ENCODE data around the gene NTSR1. TPM values are rescaled to one million over a fixed set of nuclear protein-coding genes. Genes with fewer than 3 reads are reported as not detected.

Gene NTSR1
- total RNA-seq, 1 experiment from 2014 or later, result 0.16 TPM

DNA sequence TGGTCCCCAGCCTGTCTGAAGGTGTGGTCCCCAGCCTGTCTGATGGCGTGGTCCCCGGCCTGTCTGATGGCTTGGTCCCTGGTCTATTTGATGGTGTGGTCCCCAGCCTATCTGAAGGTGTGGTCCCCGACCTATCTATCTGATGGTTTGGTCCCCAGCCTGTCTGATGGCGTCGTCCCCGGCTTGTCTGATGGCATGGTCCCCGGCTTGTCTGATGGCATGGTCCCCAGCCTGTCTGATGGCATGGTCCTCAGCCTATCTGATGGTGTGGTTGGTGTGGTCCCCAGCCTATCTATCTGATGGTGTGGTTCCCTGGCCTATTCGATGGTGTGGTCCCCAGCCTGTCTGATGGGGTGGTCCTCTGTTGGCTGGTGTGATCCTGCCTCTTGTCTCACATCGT is 69.4 kb downstream of the NTSR1 start:
- DNase-seq, result no peak
- no peaks in the 10 kb centered on the region for H3K4me1 ChIP-seq
- H3K36me3 Mint-ChIP-seq (ENCODE audit: insufficient read depth, unreplicated experiment), result no peaks in the 10 kb centered on the region
- H3K4me1 Mint-ChIP-seq (ENCODE audit: low read depth, unreplicated experiment), result peaks cover 7% of the 10 kb centered on the region
- H3K36me3 ChIP-seq (ENCODE audit: control insufficient read depth, insufficient read depth, low read length), result no peaks in the 10 kb centered on the region
- peaks cover 6% of the 10 kb centered on the region for H3K27me3 Mint-ChIP-seq (ENCODE audit: insufficient read depth, unreplicated experiment)
- H3K27ac Mint-ChIP-seq (ENCODE audit: unreplicated experiment), result no peak overlapping the region
- H3K9me3 ChIP-seq, result 0 out of 2 replicates have a peak, but pooled peaks cover 4% of the 10 kb centered on the region
- intact Hi-C loops (cut with micrococcal nuclease; ENCODE audit: unreplicated experiment), result no loop called here
- no TSS peak for BruUV-seq (replicated peaks)
- no peak overlapping the region for H3K4me3 ChIP-seq (ENCODE audit: low read depth, low read length)
- CTCF ChIA-PET, result no interaction called here
- peaks cover 11% of the 10 kb centered on the region for H3K9me3 Mint-ChIP-seq (ENCODE audit: unreplicated experiment)
- H3K4me3 Mint-ChIP-seq (ENCODE audit: unreplicated experiment), result no peak overlapping the region
- TF ChIP-seq, protein P1, sequence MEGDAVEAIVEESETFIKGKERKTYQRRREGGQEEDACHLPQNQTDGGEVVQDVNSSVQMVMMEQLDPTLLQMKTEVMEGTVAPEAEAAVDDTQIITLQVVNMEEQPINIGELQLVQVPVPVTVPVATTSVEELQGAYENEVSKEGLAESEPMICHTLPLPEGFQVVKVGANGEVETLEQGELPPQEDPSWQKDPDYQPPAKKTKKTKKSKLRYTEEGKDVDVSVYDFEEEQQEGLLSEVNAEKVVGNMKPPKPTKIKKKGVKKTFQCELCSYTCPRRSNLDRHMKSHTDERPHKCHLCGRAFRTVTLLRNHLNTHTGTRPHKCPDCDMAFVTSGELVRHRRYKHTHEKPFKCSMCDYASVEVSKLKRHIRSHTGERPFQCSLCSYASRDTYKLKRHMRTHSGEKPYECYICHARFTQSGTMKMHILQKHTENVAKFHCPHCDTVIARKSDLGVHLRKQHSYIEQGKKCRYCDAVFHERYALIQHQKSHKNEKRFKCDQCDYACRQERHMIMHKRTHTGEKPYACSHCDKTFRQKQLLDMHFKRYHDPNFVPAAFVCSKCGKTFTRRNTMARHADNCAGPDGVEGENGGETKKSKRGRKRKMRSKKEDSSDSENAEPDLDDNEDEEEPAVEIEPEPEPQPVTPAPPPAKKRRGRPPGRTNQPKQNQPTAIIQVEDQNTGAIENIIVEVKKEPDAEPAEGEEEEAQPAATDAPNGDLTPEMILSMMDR (IDR thresholded peaks at IDR 0.05; ENCODE audit: insufficient read depth in 1 of 2, low read depth in 1 of 2, low read length in 1 of 2, severe bottlenecking in 1 of 2, unreplicated experiment in 1 of 2), result no peak
- POLR2A ChIA-PET, result no interaction called here
- H3K27me3 ChIP-seq (replicated peaks; ENCODE audit: control insufficient read depth, insufficient read depth, low read length), result no peaks in the 10 kb centered on the region; the same call in 1 of the 2 replicates

DNA sequence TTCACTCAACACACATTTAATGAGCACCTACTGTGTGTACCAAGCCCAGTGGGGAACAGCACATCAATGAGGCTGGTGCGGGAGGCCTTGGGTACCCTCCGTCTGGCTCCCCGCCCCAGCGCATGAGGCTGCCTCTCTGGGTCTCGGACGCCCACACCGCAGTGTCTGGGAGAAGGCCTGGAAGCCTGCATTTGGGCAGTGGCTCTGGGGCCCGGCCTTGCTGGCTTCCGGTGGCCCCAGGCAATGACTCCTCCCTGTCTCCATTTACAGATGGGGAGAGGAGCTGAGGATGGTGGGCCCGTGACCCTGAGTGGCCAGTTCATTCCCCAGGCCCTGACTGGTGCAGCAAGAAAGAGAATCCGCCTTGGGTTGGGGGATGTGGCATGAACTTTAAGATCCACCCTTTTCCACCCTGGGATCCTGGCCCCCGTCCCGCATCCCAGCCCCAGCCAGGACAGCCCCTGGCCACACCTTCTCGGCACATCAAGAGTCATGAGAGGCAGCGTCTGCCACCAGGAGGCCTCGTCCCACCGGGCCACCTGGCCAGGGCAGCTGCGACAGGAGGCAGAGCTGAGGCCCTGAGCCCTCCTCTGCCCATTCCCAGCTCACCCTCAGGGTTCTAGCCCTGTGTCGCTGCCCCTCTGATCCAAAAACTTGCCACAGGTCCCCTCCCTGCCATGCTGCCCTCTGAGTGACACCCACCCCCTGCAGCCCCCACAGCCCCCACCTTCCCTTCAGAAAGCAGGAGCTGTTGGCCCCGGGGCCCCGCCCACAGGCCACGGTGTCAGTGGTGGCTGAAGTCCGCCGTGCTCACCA is 70.2 kb downstream of the NTSR1 start:
- Mint-ChIP-seq H3K36me3 (ENCODE audit: insufficient read depth, unreplicated experiment) (no peaks in the 10 kb centered on the region), H3K4me3 (ENCODE audit: unreplicated experiment) (no peak overlapping the region), H3K27ac (ENCODE audit: unreplicated experiment) (no peak overlapping the region), H3K9me3 (ENCODE audit: unreplicated experiment) (peaks cover 11% of the 10 kb centered on the region), H3K4me1 (ENCODE audit: low read depth, unreplicated experiment) (peaks cover 7% of the 10 kb centered on the region), H3K27me3 (ENCODE audit: insufficient read depth, unreplicated experiment) (peaks cover 5% of the 10 kb centered on the region)
- CTCF ChIA-PET, result interaction anchor here (0.6 to 1.6 kb wide), 6 partner anchors 9 to 839 kb away, joined by 3 to 8 read pairs (median 3); no protein-coding TSS in a partner anchor
- H3K4me1 ChIP-seq, result no peaks in the 10 kb centered on the region
- intact Hi-C loops (cut with micrococcal nuclease; ENCODE audit: unreplicated experiment), result no loop called here
- DNase-seq, result peak in 1 of 2 experiments; percentile 49
- TF ChIP-seq, protein P1 (IDR thresholded peaks at IDR 0.05; ENCODE audit: insufficient read depth in 1 of 2, low read depth in 1 of 2, low read length in 1 of 2, severe bottlenecking in 1 of 2, unreplicated experiment in 1 of 2), result peak; percentile 19 to 43
- H3K36me3 ChIP-seq (ENCODE audit: control insufficient read depth, insufficient read depth, low read length), result no peaks in the 10 kb centered on the region
- no TSS peak for BruUV-seq (replicated peaks)
- H3K9me3 ChIP-seq, result 0 out of 2 replicates have a peak, but pooled peaks cover 4% of the 10 kb centered on the region
- H3K27me3 ChIP-seq (replicated peaks; ENCODE audit: control insufficient read depth, insufficient read depth, low read length), result no peaks in the 10 kb centered on the region
- POLR2A ChIA-PET, result interaction anchor here (0.5 to 0.6 kb wide), 2 partner anchors 78 to 109 kb away, joined by 5 to 8 read pairs; no protein-coding TSS in a partner anchor
- H3K4me3 ChIP-seq (ENCODE audit: low read depth, low read length), result no peak overlapping the region

DNA sequence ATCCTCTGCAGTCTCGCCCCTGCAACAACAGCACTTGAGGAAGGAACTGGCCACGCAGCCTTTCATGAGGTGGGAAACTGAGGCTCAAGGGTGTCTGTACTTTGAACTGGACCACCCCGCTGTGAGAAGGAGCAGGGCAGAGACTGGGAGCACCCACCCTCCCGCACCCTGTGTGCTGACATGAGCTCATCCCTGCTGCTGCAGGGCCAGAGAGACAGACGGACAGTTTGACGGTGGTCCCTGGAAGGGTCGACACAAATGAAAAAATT is 70.7 kb downstream of the NTSR1 start:
- ChIA-PET CTCF (interaction anchor here (0.6 to 1.6 kb wide), 6 partner anchors 9 to 838 kb away, joined by 3 to 8 read pairs (median 3); no protein-coding TSS in a partner anchor), POLR2A (interaction anchor here (0.6 kb wide), 2 partner anchors 109 to 262 kb away, joined by 4 to 5 read pairs; no protein-coding TSS in a partner anchor)
- no peaks in the 10 kb centered on the region for H3K36me3 Mint-ChIP-seq (ENCODE audit: insufficient read depth, unreplicated experiment)
- BruUV-seq (replicated peaks), result no TSS peak
- 0 out of 2 replicates have a peak, but pooled peaks cover 4% of the 10 kb centered on the region for H3K9me3 ChIP-seq
- H3K4me1 Mint-ChIP-seq (ENCODE audit: low read depth, unreplicated experiment), result peaks cover 7% of the 10 kb centered on the region
- H3K27me3 ChIP-seq (replicated peaks; ENCODE audit: control insufficient read depth, insufficient read depth, low read length), result no peaks in the 10 kb centered on the region
- no peak overlapping the region for H3K4me3 Mint-ChIP-seq (ENCODE audit: unreplicated experiment)
- no peak overlapping the region for H3K27ac Mint-ChIP-seq (ENCODE audit: unreplicated experiment)
- intact Hi-C loops (cut with micrococcal nuclease; ENCODE audit: unreplicated experiment), result no loop called here
- no peak for DNase-seq
- H3K36me3 ChIP-seq (ENCODE audit: control insufficient read depth, insufficient read depth, low read length), result no peaks in the 10 kb centered on the region
- H3K9me3 Mint-ChIP-seq (ENCODE audit: unreplicated experiment), result peaks cover 11% of the 10 kb centered on the region
- TF ChIP-seq, protein P1 (IDR thresholded peaks at IDR 0.05; ENCODE audit: insufficient read depth in 1 of 2, low read depth in 1 of 2, low read length in 1 of 2, severe bottlenecking in 1 of 2, unreplicated experiment in 1 of 2), result no peak
- peaks cover under 1% of the 10 kb centered on the region for H3K27me3 Mint-ChIP-seq (ENCODE audit: insufficient read depth, unreplicated experiment)
- H3K4me1 ChIP-seq, result no peaks in the 10 kb centered on the region
- no peak overlapping the region for H3K4me3 ChIP-seq (ENCODE audit: low read depth, low read length)
